Left lung (tissue), 10 donors: ENCODE measurements around the gene PSMB7. TPM values are rescaled to one million over a fixed set of nuclear protein-coding genes. Genes with fewer than 3 reads are reported as not detected.

Source experiments
- ATAC-seq: fragments of 200-7000 bp; cut with Tn5 transposase; one replicate; pipeline ENCODE4 v1.9.1; 2020; ENCODE audit warnings: moderate library complexity
- DNase-seq, 4 donors: peaks; one replicate each; pipeline ENCODE4 v3.0.0-alpha.2; 2013 to 2020
- H3K27ac ChIP-seq, 2 donors: fragments of 200-600 bp; sonication (generic) in 1 of 2; one replicate each; pipeline versions ENCODE4 v1.5.0 to v1.8.0; 2020 to 2021
- H3K27me3 ChIP-seq, 2 donors: fragments of 200-600 bp; sonication (generic) in 1 of 2; one replicate each; pipeline versions ENCODE4 v1.5.0 to v1.8.0; 2020 to 2021
- H3K36me3 ChIP-seq, 2 donors: fragments of 200-600 bp; sonication (generic) in 1 of 2; one replicate each; pipeline versions ENCODE4 v1.5.0 to v1.8.0; 2020 to 2021
- H3K4me1 ChIP-seq, 2 donors: fragments of 200-600 bp; one replicate each; pipeline ENCODE4 v1.8.0; 2021
- H3K4me3 ChIP-seq, 2 donors: fragments of 200-600 bp; sonication (generic) in 1 of 2; one replicate each; pipeline versions ENCODE4 v1.5.0 to v1.8.0; 2020 to 2021; ENCODE audit warnings: mild to moderate bottlenecking in 1 of 2
- H3K9me3 ChIP-seq, 2 donors: fragments of 200-600 bp; sonication (generic) in 1 of 2; one replicate each; pipeline versions ENCODE4 v1.5.0 to v1.8.0; 2020 to 2021
- CTCF ChIP-seq, 2 donors: fragments of 200-600 bp; sonication (generic) in 1 of 2; IDR thresholded peaks; one replicate each; pipeline versions ENCODE4 v1.5.0 to v1.8.0; 2021; ENCODE audit warnings: antibody characterized with exemption in 2 of 2
- intact Hi-C, 2 donors: fragments of 100-400 bp; cut with DNase I; formaldehyde crosslinking; loops; one replicate each; pipeline versions ENCODE4 v1.11.2 to v1.14.2; 2022
- polyA plus RNA-seq, 6 donors: library from polyadenylated mRNA; unstranded; fragments of 120-200 nt; gene quantifications; one replicate each; pipeline ENCODE4 v1.2.1, GENCODE V29; 2013; ENCODE audit not compliant: insufficient read length in 6 of 6
- total RNA-seq, 2 donors: library from RNA; stranded (reverse); fragmentation: NEBNext Ultra II Directional; extraction: Animal tissue kit (Norgen Biotek cat#: 25700); gene quantifications; one replicate each; pipeline ENCODE4 v1.2.1, GENCODE V29; 2021
- donor health status: DM: no; HTN: yes; CAD: no.
- donor health status: DM: no; HTN: no; CAD: no.

Gene PSMB7
- total and polyA plus RNA-seq, 8 donors, result 86.3 to 220 (median 203) TPM

- no peaks in the 10 kb centered on the region for H3K4me1 ChIP-seq
- H3K27ac ChIP-seq, result no peak overlapping the region
- intact Hi-C loops, result no loop called here
- H3K36me3 ChIP-seq, result peaks cover 3 to 100% of the 10 kb centered on the region in 2 donors
- no peaks in the 10 kb centered on the region for H3K9me3 ChIP-seq
- H3K27me3 ChIP-seq, result no peaks in the 10 kb centered on the region
- no peak for ATAC-seq
- no peak overlapping the region for H3K4me3 ChIP-seq
- peak in 1 of 4 donors; percentile 62 for DNase-seq
- TF ChIP-seq CTCF (IDR thresholded peaks at IDR 0.05), result no peak
These were observed 82.7 kb downstream of the PSMB7 start for GRCh38 chr9:124332361-124333202.

- intact Hi-C loops, result no loop called here
- Histone ChIP-seq H3K27ac (no peak overlapping the region), H3K27me3 (no peaks in the 10 kb centered on the region), H3K4me1 (no peaks in the 10 kb centered on the region), H3K4me3 (no peak overlapping the region), H3K36me3 (peaks cover 3 to 100% of the 10 kb centered on the region in 2 donors), H3K9me3 (no peaks in the 10 kb centered on the region)
- ATAC-seq (no peak), DNase-seq (no peak)
- TF ChIP-seq CTCF (IDR thresholded peaks at IDR 0.05), result no peak
These were observed 83.7 kb downstream of the PSMB7 start for GRCh38 chr9:124331580-124331979.

DNA sequence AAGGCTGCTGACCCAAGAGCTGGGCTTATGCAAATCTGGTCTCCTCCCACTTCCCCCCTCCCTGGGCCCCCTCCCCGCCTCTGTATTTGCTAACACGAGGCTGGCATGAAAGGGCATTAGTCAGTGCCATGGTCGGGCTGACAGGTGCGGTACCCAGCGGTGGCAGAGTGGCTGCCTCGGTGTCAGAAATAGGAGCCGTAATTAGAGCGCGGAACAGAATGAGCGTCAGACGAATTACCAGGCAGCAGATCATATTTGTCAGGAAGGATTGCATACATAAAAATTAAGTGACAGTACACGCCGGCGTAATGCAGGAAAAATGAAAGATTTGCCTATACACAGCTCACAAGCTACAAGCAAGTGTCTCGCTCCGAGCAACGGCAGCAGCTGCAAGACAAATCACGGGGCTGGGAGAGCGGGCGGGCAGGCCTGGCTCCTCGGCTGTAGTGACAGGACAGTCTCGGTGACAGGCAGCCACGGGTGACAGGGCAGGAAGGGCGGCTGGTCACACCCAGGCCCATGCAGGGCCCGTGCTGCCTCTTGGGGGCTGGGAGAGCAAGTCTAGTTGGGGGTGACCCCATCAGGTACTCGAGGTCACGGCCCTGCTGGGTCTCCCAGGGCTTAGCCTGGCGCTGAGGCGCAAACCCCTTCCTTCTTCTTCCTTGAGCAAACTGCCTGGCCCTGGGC is 85.1 kb downstream of the PSMB7 start:
- H3K4me1 ChIP-seq, result no peaks in the 10 kb centered on the region
- ATAC-seq (no peak), DNase-seq (peak in 1 of 4 donors; percentile 62)
- H3K27ac ChIP-seq, result no peak overlapping the region
- no peaks in the 10 kb centered on the region for H3K27me3 ChIP-seq
- no peak overlapping the region for H3K4me3 ChIP-seq
- H3K9me3 ChIP-seq, result no peaks in the 10 kb centered on the region
- TF ChIP-seq CTCF (IDR thresholded peaks at IDR 0.05), result no peak
- peaks cover 3 to 100% of the 10 kb centered on the region in 2 donors for H3K36me3 ChIP-seq
- intact Hi-C loops, result no loop called here

- Histone ChIP-seq H3K36me3 (peaks cover 3 to 100% of the 10 kb centered on the region in 2 donors), H3K4me3 (no peak overlapping the region), H3K27ac (no peak overlapping the region), H3K4me1 (no peaks in the 10 kb centered on the region), H3K9me3 (no peaks in the 10 kb centered on the region), H3K27me3 (no peaks in the 10 kb centered on the region)
- intact Hi-C loops, result no loop called here
- ATAC-seq, result no peak
- DNase-seq, result peak in 1 of 4 donors; percentile 34
- TF ChIP-seq CTCF (IDR thresholded peaks at IDR 0.05), result no peak
These were observed 85.9 kb downstream of the PSMB7 start for GRCh38 chr9:124329206-124329792.

- peaks cover 3 to 100% of the 10 kb centered on the region in 2 donors for H3K36me3 ChIP-seq
- no peaks in the 10 kb centered on the region for H3K27me3 ChIP-seq
- no peak for TF ChIP-seq CTCF (IDR thresholded peaks at IDR 0.05)
- H3K9me3 ChIP-seq, result no peaks in the 10 kb centered on the region
- no peaks in the 10 kb centered on the region for H3K4me1 ChIP-seq
- intact Hi-C loops, result no loop called here
- H3K4me3 ChIP-seq, result no peak overlapping the region
- peak in 1 of 4 donors; percentile 54 for DNase-seq
- ATAC-seq, result no peak
- no peak overlapping the region for H3K27ac ChIP-seq
These were observed 87.0 kb downstream of the PSMB7 start for GRCh38 chr9:124328285-124328684.
